ENCODE measurements around the gene SMPD3. TPM values are rescaled to one million over a fixed set of nuclear protein-coding genes. Genes with fewer than 3 reads are reported as not detected.
A peak's percentile ranks its signal among the peaks of the same experiment; 100 is the strongest.

The SMPD3 gene
- total and polyA plus RNA-seq, 4 donors, result 1.7 to 13.9 (median 5.0) TPM

GRCh38 chr16:68313116-68313515 is 135.2 kb downstream of the SMPD3 start:
- no peak overlapping the region for H3K27ac ChIP-seq (ENCODE audit: low read depth in 1 of 2, low read length in 1 of 2)
- no peak overlapping the region for H3K4me3 ChIP-seq
- WGBS, 2 donors, result 87 to 95% methylated on average over 4 of the region's 4 CpGs
- ATAC-seq (ENCODE audit: insufficient read depth, low FRiP score) (no peak), DNase-seq (no peak)
- no peaks in the 10 kb centered on the region for H3K9me3 ChIP-seq (ENCODE audit: control insufficient read depth in 4 of 4, insufficient read depth in 3 of 4, low read length in 3 of 4)
- H3K4me1 ChIP-seq (ENCODE audit: control insufficient read depth in 5 of 5, insufficient read depth in 5 of 5, low read length in 5 of 5), result peaks cover 3 to 18% (median 8%) of the 10 kb centered on the region in 5 donors
- H3K36me3 ChIP-seq (ENCODE audit: control insufficient read depth in 4 of 4, insufficient read depth in 4 of 4, low read length in 4 of 4), result peaks cover 3 to 11% (median 6%) of the 10 kb centered on the region in 4 donors
- H3K9ac ChIP-seq (ENCODE audit: insufficient read depth in 1 of 2, low read length in 2 of 2), result peak overlapping the region in 1 of 2 donors; percentile 31
- no peaks in the 10 kb centered on the region for H3K27me3 ChIP-seq (ENCODE audit: control insufficient read depth in 3 of 3, insufficient read depth in 3 of 3, low read length in 2 of 3)
- TF ChIP-seq, protein P1, sequence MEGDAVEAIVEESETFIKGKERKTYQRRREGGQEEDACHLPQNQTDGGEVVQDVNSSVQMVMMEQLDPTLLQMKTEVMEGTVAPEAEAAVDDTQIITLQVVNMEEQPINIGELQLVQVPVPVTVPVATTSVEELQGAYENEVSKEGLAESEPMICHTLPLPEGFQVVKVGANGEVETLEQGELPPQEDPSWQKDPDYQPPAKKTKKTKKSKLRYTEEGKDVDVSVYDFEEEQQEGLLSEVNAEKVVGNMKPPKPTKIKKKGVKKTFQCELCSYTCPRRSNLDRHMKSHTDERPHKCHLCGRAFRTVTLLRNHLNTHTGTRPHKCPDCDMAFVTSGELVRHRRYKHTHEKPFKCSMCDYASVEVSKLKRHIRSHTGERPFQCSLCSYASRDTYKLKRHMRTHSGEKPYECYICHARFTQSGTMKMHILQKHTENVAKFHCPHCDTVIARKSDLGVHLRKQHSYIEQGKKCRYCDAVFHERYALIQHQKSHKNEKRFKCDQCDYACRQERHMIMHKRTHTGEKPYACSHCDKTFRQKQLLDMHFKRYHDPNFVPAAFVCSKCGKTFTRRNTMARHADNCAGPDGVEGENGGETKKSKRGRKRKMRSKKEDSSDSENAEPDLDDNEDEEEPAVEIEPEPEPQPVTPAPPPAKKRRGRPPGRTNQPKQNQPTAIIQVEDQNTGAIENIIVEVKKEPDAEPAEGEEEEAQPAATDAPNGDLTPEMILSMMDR (IDR thresholded peaks at IDR 0.05; ENCODE audit: control extremely low read depth, extremely low read depth), result no peak

DNA sequence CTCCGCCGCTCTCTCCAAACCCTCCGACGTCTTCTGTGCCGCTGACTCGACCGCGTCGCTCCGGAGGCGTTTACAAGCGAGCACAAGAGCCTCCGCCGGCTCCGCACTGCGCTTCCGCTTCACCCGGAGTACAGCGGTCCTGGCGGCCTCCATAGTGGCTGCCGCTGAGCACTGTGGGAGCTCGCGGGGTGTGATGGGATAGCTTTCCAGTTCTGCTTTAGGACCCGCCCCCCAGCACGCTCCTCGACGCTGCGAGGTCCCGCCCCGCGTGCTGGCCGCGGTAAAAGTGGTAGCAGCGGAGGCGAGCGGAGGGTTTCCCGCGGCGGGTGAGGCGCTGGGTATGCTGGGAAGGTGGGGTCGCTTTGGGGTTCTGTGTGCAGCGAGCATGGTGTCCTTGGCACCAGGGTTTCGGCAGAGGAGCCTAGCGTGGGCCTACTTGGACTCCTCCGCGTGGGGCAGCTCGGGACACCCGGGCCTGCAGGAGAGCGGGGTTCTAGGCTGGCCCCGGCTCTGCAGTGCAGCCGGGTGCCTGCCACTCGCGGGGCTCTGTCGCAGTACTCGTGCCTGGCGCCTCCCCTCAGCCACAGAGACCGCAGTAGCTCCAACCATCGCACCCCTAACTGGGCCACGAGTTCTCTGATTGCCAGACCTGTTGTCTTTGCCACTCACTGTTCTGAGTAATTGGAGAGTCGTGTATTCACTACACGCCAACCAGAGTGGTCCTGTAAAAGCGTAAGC is 137.4 kb downstream of the SMPD3 start, which contains the start of the genes PRMT7 and SLC7A6OS:
Gene PRMT7 (plus strand): TSS at position 246 of the 738 bp plus-strand sequence. CDS start 4,961 bp downstream, outside the sequence.
Gene SLC7A6OS (minus strand): TSS at position 173 of the 738 bp plus-strand sequence. CDS start 20 bp downstream, at position 153.
- H3K4me1 ChIP-seq (ENCODE audit: control insufficient read depth in 5 of 5, insufficient read depth in 5 of 5, low read length in 5 of 5), result peaks cover 3 to 18% (median 8%) of the 10 kb centered on the region in 5 donors
- no peaks in the 10 kb centered on the region for H3K27me3 ChIP-seq (ENCODE audit: control insufficient read depth in 3 of 3, insufficient read depth in 3 of 3, low read length in 2 of 3)
- TF ChIP-seq, protein P1 (IDR thresholded peaks at IDR 0.05; ENCODE audit: control extremely low read depth, extremely low read depth), result no peak
- DNase-seq, result peak; percentile 92 to 95 (median 93)
- H3K9me3 ChIP-seq (ENCODE audit: control insufficient read depth in 4 of 4, insufficient read depth in 3 of 4, low read length in 3 of 4), result no peaks in the 10 kb centered on the region
- H3K27ac ChIP-seq (ENCODE audit: low read depth in 1 of 2, low read length in 1 of 2), result peak within 1 kb of the TSS; percentile 86 to 88
- peak within 1 kb of the TSS; percentile 54 to 68 for H3K9ac ChIP-seq (ENCODE audit: insufficient read depth in 1 of 2, low read length in 2 of 2)
- peak within 1 kb of the TSS; percentile 66 for H3K4me3 ChIP-seq
- peak; percentile 100 for ATAC-seq (ENCODE audit: insufficient read depth, low FRiP score)
- peaks cover 5 to 15% (median 8%) of the 10 kb centered on the region in 4 donors for H3K36me3 ChIP-seq (ENCODE audit: control insufficient read depth in 4 of 4, insufficient read depth in 4 of 4, low read length in 4 of 4)
- 0% methylated on average over 62 of the region's 62 CpGs for WGBS, 2 donors

GRCh38 chr16:68310437-68310773 is 137.9 kb downstream of the SMPD3 start:
- WGBS, 2 donors, result 0% methylated on average over 28 to 29 of the region's 29 CpGs
- ATAC-seq (ENCODE audit: insufficient read depth, low FRiP score), result peak; percentile 45
- TF ChIP-seq, protein P1 (IDR thresholded peaks at IDR 0.05; ENCODE audit: control extremely low read depth, extremely low read depth), result no peak
- Histone ChIP-seq H3K9ac (ENCODE audit: insufficient read depth in 1 of 2, low read length in 2 of 2) (peak overlapping the region; percentile 54 to 68), H3K36me3 (ENCODE audit: control insufficient read depth in 4 of 4, insufficient read depth in 4 of 4, low read length in 4 of 4) (peaks cover 5 to 15% (median 8%) of the 10 kb centered on the region in 4 donors), H3K27me3 (ENCODE audit: control insufficient read depth in 3 of 3, insufficient read depth in 3 of 3, low read length in 2 of 3) (no peaks in the 10 kb centered on the region), H3K4me1 (ENCODE audit: control insufficient read depth in 5 of 5, insufficient read depth in 5 of 5, low read length in 5 of 5) (peaks cover 3 to 18% (median 8%) of the 10 kb centered on the region in 5 donors), H3K27ac (ENCODE audit: low read depth in 1 of 2, low read length in 1 of 2) (peak overlapping the region; percentile 82 to 88), H3K9me3 (ENCODE audit: control insufficient read depth in 4 of 4, insufficient read depth in 3 of 4, low read length in 3 of 4) (no peaks in the 10 kb centered on the region), H3K4me3 (peak overlapping the region; percentile 66)
- DNase-seq, result no peak

Data from lung (tissue), 12 donors.